Measurements from ENCODE around the gene ATP5F1E.
A peak's percentile ranks its signal among the peaks of the same experiment; 100 is the strongest.

Gene ATP5F1E

GRCh38 chr20:59032023-59032712, at the start of gene ATP5F1E (continued):
- TF ChIP-seq ZNF2 (tag by site-specific recombination; IDR thresholded peaks at IDR 0.05), result no peak
- TF ChIP-seq ZNF610 (tag by site-specific recombination; IDR thresholded peaks at IDR 0.05; ENCODE audit: borderline replicate concordance), result peak; percentile 27; the same call in 1 of the 2 replicates
- 0 out of 2 replicates have a peak, but pooled peaks have one; percentile 14 for TF ChIP-seq ZNF518A (tag by site-specific recombination; conservative IDR thresholded peaks at IDR 0.05; ENCODE audit: low read depth)
- TF ChIP-seq YY1 (tag by site-specific recombination; IDR thresholded peaks at IDR 0.05), result peak; percentile 84
- TF ChIP-seq MYNN (tag by site-specific recombination; IDR thresholded peaks at IDR 0.05; ENCODE audit: borderline replicate concordance), result no peak
- TF ChIP-seq INSM2 (tag by site-specific recombination; IDR thresholded peaks at IDR 0.05), result no peak
- peak; percentile 75 for TF ChIP-seq ZNF501 (tag by site-specific recombination; IDR thresholded peaks at IDR 0.05)
- no peak for TF ChIP-seq SETDB1 (IDR thresholded peaks at IDR 0.05; ENCODE audit: insufficient read length, low read length)
- peak; percentile 51; the same call in 1 of the 2 replicates for TF ChIP-seq ZBTB20 (tag by site-specific recombination; IDR thresholded peaks at IDR 0.05)
- no peak for TF ChIP-seq ZBTB49 (tag by site-specific recombination; IDR thresholded peaks at IDR 0.05; ENCODE audit: low read depth)
- TF ChIP-seq ZBTB48 (tag by site-specific recombination; IDR thresholded peaks at IDR 0.05), result no peak
- peak; percentile 27; the same call in 1 of the 2 replicates for TF ChIP-seq ZNF843 (tag by site-specific recombination; IDR thresholded peaks at IDR 0.05)
- TF ChIP-seq WT1 (tag by site-specific recombination; IDR thresholded peaks at IDR 0.05), result no peak; the same call in 1 of the 2 replicates
- 0 out of 2 replicates have a peak, but pooled peaks have one; percentile 42 for TF ChIP-seq ZFHX2 (tag by site-specific recombination; conservative IDR thresholded peaks at IDR 0.05)
- TF ChIP-seq ZNF585B (tag by site-specific recombination; IDR thresholded peaks at IDR 0.05), result no peak
- no peak for TF ChIP-seq REST (tag by site-specific recombination; IDR thresholded peaks at IDR 0.05)
- TF ChIP-seq ZNF19 (tag by site-specific recombination; IDR thresholded peaks at IDR 0.05; ENCODE audit: low read depth), result no peak
- peak; percentile 60 for TF ChIP-seq KLF8 (tag by site-specific recombination; IDR thresholded peaks at IDR 0.05)
- TF ChIP-seq GLI4 (tag by site-specific recombination; IDR thresholded peaks at IDR 0.05), result no peak
- no peak for TF ChIP-seq ZNF280D (tag by site-specific recombination; IDR thresholded peaks at IDR 0.05)
- peak; percentile 45; the same call in 1 of the 2 replicates for TF ChIP-seq ZNF341 (tag by site-specific recombination; IDR thresholded peaks at IDR 0.05; ENCODE audit: low read depth)
- no peak for TF ChIP-seq ZBTB21 (tag by site-specific recombination; IDR thresholded peaks at IDR 0.05)
- no peak for TF ChIP-seq ZNF571 (tag by site-specific recombination; IDR thresholded peaks at IDR 0.05)

Data from HEK293 (cell line).